HepG2 (cell line): ENCODE results near the gene RPS15A.

Experiments
- AGO2 ChIP-seq: fragments of 200-400 bp; formaldehyde crosslinking; optimal IDR thresholded peaks from 2 replicates; pipeline ENCODE3; 2017; ENCODE audit warnings: mild to moderate bottlenecking, low read depth, low read length, moderate library complexity
- MXD4 ChIP-seq: IDR thresholded peaks from 2 replicates; pipeline ENCODE4 v1.6.1; 2016; ENCODE audit warnings: mild to moderate bottlenecking, missing biosample characterization, missing genetic modification reagents
- ZNF124 ChIP-seq: sonication (generic); formaldehyde crosslinking; IDR thresholded peaks from 2 replicates; pipeline ENCODE4 v1.4.0; 2020; ENCODE audit warnings: missing genetic modification reagents
- ZNF24 ChIP-seq: fragments of 450-650 bp; IDR thresholded peaks from 2 replicates; pipeline ENCODE4 v1.6.1; 2017; ENCODE audit warnings: antibody characterized with exemption, mild to moderate bottlenecking
- ZNF280D ChIP-seq: sonication (generic); formaldehyde crosslinking; IDR thresholded peaks from 2 replicates; pipeline ENCODE4 v1.5.1; 2020; ENCODE audit warnings: mild to moderate bottlenecking, missing genetic modification reagents
- ZNF777 ChIP-seq: sonication (generic); formaldehyde crosslinking; IDR thresholded peaks from 2 replicates; pipeline ENCODE4 v1.4.0; 2020; ENCODE audit warnings: missing genetic modification reagents
- TF ChIP-seq, protein P1 (sequence below): sonication (generic); formaldehyde crosslinking; IDR thresholded peaks from 2 replicates; pipeline ENCODE4 v1.5.0; 2020; ENCODE audit warnings: mild to moderate bottlenecking, missing genetic modification reagents, moderate library complexity

- TF ChIP-seq ZNF777 (CRISPR knock-in tag) (no peak), ZNF24 (no peak), ZNF280D (CRISPR knock-in tag) (no peak), MXD4 (CRISPR knock-in tag) (no peak), ZNF124 (CRISPR knock-in tag) (no peak), AGO2 (no peak)
- TF ChIP-seq, protein P1, sequence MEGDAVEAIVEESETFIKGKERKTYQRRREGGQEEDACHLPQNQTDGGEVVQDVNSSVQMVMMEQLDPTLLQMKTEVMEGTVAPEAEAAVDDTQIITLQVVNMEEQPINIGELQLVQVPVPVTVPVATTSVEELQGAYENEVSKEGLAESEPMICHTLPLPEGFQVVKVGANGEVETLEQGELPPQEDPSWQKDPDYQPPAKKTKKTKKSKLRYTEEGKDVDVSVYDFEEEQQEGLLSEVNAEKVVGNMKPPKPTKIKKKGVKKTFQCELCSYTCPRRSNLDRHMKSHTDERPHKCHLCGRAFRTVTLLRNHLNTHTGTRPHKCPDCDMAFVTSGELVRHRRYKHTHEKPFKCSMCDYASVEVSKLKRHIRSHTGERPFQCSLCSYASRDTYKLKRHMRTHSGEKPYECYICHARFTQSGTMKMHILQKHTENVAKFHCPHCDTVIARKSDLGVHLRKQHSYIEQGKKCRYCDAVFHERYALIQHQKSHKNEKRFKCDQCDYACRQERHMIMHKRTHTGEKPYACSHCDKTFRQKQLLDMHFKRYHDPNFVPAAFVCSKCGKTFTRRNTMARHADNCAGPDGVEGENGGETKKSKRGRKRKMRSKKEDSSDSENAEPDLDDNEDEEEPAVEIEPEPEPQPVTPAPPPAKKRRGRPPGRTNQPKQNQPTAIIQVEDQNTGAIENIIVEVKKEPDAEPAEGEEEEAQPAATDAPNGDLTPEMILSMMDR = no peak
Measured at GRCh38 chr16:18803569-18804462, 13.7 kb upstream of the RPS15A start.
